ENCODE results near the gene ZNF747. TPM values are rescaled to one million over a fixed set of nuclear protein-coding genes. Genes with fewer than 3 reads are reported as not detected.
A peak's percentile ranks its signal among the peaks of the same experiment; 100 is the strongest.

ZNF747 gene
- total RNA-seq, 1 donor from 2014 or later = 5.2 TPM

- Histone ChIP-seq H3K4me3 (ENCODE audit: insufficient read depth, low read depth, low read length) (no peak overlapping the region), H2AFZ (ENCODE audit: low read depth, low read length) (no peak overlapping the region), H3K27me3 (ENCODE audit: insufficient read depth, low read length) (no peaks in the 10 kb centered on the region), H4K20me1 (ENCODE audit: insufficient read depth, low read length) (no peaks in the 10 kb centered on the region), H3K27ac (ENCODE audit: low read depth, low read length) (no peak overlapping the region), H3K4me2 (ENCODE audit: low read length) (no peak overlapping the region), H3K9me3 (ENCODE audit: insufficient read depth, low read depth, low read length) (no peaks in the 10 kb centered on the region), H3K9ac (ENCODE audit: low read length) (no peak overlapping the region), H3K4me1 (ENCODE audit: insufficient read depth, low read length) (peaks cover 8% of the 10 kb centered on the region), H3K79me2 (ENCODE audit: insufficient read depth, low read length) (no peaks in the 10 kb centered on the region), H3K36me3 (ENCODE audit: insufficient read depth, low read length) (no peaks in the 10 kb centered on the region)
- Mint-ChIP-seq H3K9me3 (ENCODE audit: unreplicated experiment) (no peaks in the 10 kb centered on the region), H3K36me3 (ENCODE audit: low read depth, unreplicated experiment) (no peaks in the 10 kb centered on the region), H3K27me3 (ENCODE audit: low read depth, unreplicated experiment) (peaks cover 7% of the 10 kb centered on the region), H3K4me3 (ENCODE audit: unreplicated experiment) (no peak overlapping the region), H3K27ac (ENCODE audit: unreplicated experiment) (no peak overlapping the region), H3K4me1 (ENCODE audit: low read depth, unreplicated experiment) (peaks cover 4% of the 10 kb centered on the region)
- DNase-seq (ENCODE audit: low read depth) (no peak), FAIRE-seq (no peak)
- TF ChIP-seq EZH2 (IDR thresholded peaks at IDR 0.05; ENCODE audit: insufficient read depth, low read length) = no peak
- no peak for TF ChIP-seq CTCF (IDR thresholded peaks at IDR 0.05; ENCODE audit: insufficient read depth, low read depth, low read length)
These were observed 45.7 kb downstream of the ZNF747 start for GRCh38 chr16:30488764-30489605.

- peaks cover 17% of the 10 kb centered on the region for H3K27me3 Mint-ChIP-seq (ENCODE audit: low read depth, unreplicated experiment)
These were observed 48.7 kb downstream of the ZNF747 start for GRCh38 chr16:30485818-30486436.

More at GRCh38 chr16:30485818-30486436, 48.7 kb downstream of the ZNF747 start:
- Mint-ChIP-seq H3K4me1 (ENCODE audit: low read depth, unreplicated experiment) (no peaks in the 10 kb centered on the region), H3K36me3 (ENCODE audit: low read depth, unreplicated experiment) (no peaks in the 10 kb centered on the region), H3K27ac (ENCODE audit: unreplicated experiment) (no peak overlapping the region), H3K9me3 (ENCODE audit: unreplicated experiment) (no peaks in the 10 kb centered on the region), H3K4me3 (ENCODE audit: unreplicated experiment) (no peak overlapping the region)
- Histone ChIP-seq H3K4me2 (ENCODE audit: low read length) (no peak overlapping the region), H3K27ac (ENCODE audit: low read depth, low read length) (no peak overlapping the region), H3K4me3 (ENCODE audit: insufficient read depth, low read depth, low read length) (no peak overlapping the region), H3K27me3 (ENCODE audit: insufficient read depth, low read length) (peaks cover 4% of the 10 kb centered on the region), H4K20me1 (ENCODE audit: insufficient read depth, low read length) (no peaks in the 10 kb centered on the region), H3K79me2 (ENCODE audit: insufficient read depth, low read length) (no peaks in the 10 kb centered on the region), H2AFZ (ENCODE audit: low read depth, low read length) (no peak overlapping the region), H3K9ac (ENCODE audit: low read length) (no peak overlapping the region), H3K9me3 (ENCODE audit: insufficient read depth, low read depth, low read length) (no peaks in the 10 kb centered on the region), H3K36me3 (ENCODE audit: insufficient read depth, low read length) (no peaks in the 10 kb centered on the region), H3K4me1 (ENCODE audit: insufficient read depth, low read length) (peaks cover 3% of the 10 kb centered on the region)
- no peak for TF ChIP-seq EZH2 (IDR thresholded peaks at IDR 0.05; ENCODE audit: insufficient read depth, low read length)
- TF ChIP-seq CTCF (IDR thresholded peaks at IDR 0.05; ENCODE audit: insufficient read depth, low read depth, low read length) = no peak
- FAIRE-seq = no peak
- peak; percentile 29 for DNase-seq (ENCODE audit: low read depth)

Measured in astrocyte (in vitro differentiated cells and primary cell).